Endodermal cell (in vitro differentiated cells): ENCODE results near the gene ZNF780A. TPM values are rescaled to one million over a fixed set of nuclear protein-coding genes. Genes with fewer than 3 reads are reported as not detected.

Experiments
- DNase-seq: peaks from one replicate; pipeline ENCODE4 v3.0.0-alpha.2; 2017
- H3K27ac ChIP-seq: 2 replicates; pipeline ENCODE4 v1.5.1; 2013; ENCODE audit warnings: mild to moderate bottlenecking, low read depth, low read length, moderate library complexity
- H3K27me3 ChIP-seq: 2 replicates; pipeline ENCODE4 v1.6.1; 2013; ENCODE audit warnings: mild to moderate bottlenecking, low read length, moderate library complexity; ENCODE audit not compliant: insufficient read depth, control insufficient read depth, poor library complexity, severe bottlenecking
- H3K36me3 ChIP-seq: 2 replicates; pipeline ENCODE4 v1.7.0; 2013; ENCODE audit warnings: mild to moderate bottlenecking, low read length, moderate library complexity; ENCODE audit not compliant: control insufficient read depth, insufficient read depth
- H3K4me1 ChIP-seq: one replicate; pipeline ENCODE4 v1.7.0; 2013; ENCODE audit warnings: low read length; ENCODE audit not compliant: control insufficient read depth, insufficient read depth
- H3K4me3 ChIP-seq: 2 replicates; pipeline ENCODE4 v1.5.1; 2013; ENCODE audit warnings: mild to moderate bottlenecking, low read length, moderate library complexity
- H3K9ac ChIP-seq: 2 replicates; pipeline ENCODE4 v1.6.1; 2013; ENCODE audit warnings: mild to moderate bottlenecking, low read length, moderate library complexity; ENCODE audit not compliant: poor library complexity, severe bottlenecking; ENCODE audit errors: extremely low read depth
- H3K9me3 ChIP-seq: 2 replicates; pipeline ENCODE4 v1.6.1; 2013; ENCODE audit warnings: mild to moderate bottlenecking, low read length, moderate library complexity; ENCODE audit not compliant: control insufficient read depth
- H3K27ac Mint-ChIP-seq: 2 replicates; pipeline ENCODE4 v1.8.0; 2020; ENCODE audit warnings: mixed read lengths
- H3K27me3 Mint-ChIP-seq: 2 replicates; pipeline ENCODE4 v1.8.0; 2021; ENCODE audit warnings: mild to moderate bottlenecking, mixed read lengths; ENCODE audit not compliant: insufficient read depth
- H3K36me3 Mint-ChIP-seq: 2 replicates; pipeline ENCODE4 v1.8.0; 2020; ENCODE audit warnings: low read depth, mixed read lengths
- H3K4me1 Mint-ChIP-seq: 2 replicates; pipeline ENCODE4 v1.8.0; 2020; ENCODE audit warnings: mixed read lengths
- H3K4me3 Mint-ChIP-seq: 2 replicates; pipeline ENCODE4 v1.8.0; 2020; ENCODE audit warnings: mild to moderate bottlenecking, moderate library complexity, mixed read lengths
- H3K9me3 Mint-ChIP-seq: 2 replicates; pipeline ENCODE4 v1.8.0; 2020; ENCODE audit warnings: mild to moderate bottlenecking, mixed read lengths
- WGBS, 2 experiments: methylation state at CpG; one replicate each; pipeline versions ENCODE4 v1.1.5 to v1.1.7; 2013; ENCODE audit warnings: missing lambda C conversion rate in 2 of 2, mixed read lengths in 1 of 2; ENCODE audit not compliant: insufficient coverage in 1 of 2, insufficient read length in 1 of 2; 5-methylcytosine and 5-hydroxymethylcytosine counted together
- total RNA-seq, 2 donors: library from RNA; stranded (reverse); fragmentation: NEBNext Ultra II Directional in 1 of 2; extraction: Animal tissue kit (Norgen Biotek cat#: 25700) in 1 of 2; gene quantifications; 2 replicates in 1 of 2; 3 replicates in 1 of 2; pipeline ENCODE4 v1.2.1, GENCODE V29; 2021
- TF ChIP-seq, protein P1 (sequence below): fragments of 200-600 bp; sonication (generic); conservative IDR thresholded peaks from 2 replicates; pipeline ENCODE4 v1.5.0; 2021; ENCODE audit warnings: antibody characterized with exemption, mild to moderate bottlenecking

The ZNF780A gene
- total RNA-seq, 2 donors from 2014 or later: 20.5 to 21.2 TPM

DNA sequence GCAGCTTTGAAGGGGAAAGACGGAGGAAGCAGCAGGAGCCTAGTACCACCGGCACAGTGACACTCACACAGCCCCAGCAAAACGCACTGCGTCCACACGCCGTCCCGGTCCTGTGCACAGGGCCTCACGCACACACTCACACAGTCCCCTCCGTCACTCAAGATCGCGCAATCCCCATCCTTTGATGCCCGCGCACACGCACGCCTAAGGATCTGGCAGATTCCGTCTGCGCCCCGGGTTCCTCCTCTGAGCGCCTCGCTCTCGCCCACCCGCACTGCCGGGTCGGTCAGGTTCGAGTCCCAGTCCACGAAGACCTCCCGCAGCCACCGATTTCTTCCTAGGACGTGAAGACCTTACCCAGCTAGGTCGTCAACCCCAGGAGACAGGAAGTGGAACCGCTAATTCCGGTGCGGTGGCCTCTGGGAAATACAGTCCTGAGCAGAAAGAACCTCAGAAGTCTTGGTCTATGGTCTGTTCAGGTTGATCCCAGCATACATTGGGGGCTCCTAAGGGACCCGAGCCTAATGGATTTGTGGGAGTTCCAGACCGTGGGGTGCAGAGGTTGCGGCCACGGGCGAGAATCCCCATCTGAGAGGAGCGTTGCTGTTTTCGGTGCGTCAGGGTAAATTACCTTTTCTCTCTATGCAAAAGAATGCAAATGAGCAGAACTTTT lies 34.8 kb downstream of the ZNF780A start, which contains the start of gene ZNF780B:
Gene ZNF780B (minus strand): TSS at position 400 of the 673 bp plus-strand sequence. CDS start 5,899 bp downstream, outside the sequence.
- WGBS, 2 experiments: 0 to 1% methylated on average over 6 to 41 of the region's 41 CpGs
- peak within 1 kb of the TSS; percentile 21 for H3K27ac ChIP-seq

DNA sequence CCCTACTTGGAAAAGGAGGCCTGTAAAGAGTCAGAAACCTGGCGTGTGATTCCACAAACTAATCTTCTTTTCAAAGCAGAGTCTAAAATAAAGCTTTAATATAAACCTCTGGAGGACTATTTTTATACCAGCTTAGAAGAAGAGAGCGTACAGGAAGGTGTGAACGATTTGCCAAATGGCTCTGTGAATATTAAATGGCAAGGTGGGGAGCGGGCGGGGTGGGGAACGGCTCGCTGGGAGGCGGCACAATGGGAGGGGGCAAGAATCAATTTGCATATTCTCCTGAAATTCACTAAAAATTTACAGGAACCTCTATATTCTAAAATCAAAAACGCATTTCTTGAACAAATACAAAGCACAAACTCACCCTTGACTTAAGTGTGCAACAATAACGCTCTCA lies 35.7 kb downstream of the ZNF780A start:
- Mint-ChIP-seq H3K36me3 (peaks cover 40% of the 10 kb centered on the region), H3K27ac (no peak overlapping the region), H3K4me3 (peak overlapping the region; percentile 100), H3K27me3 (no peaks in the 10 kb centered on the region), H3K4me1 (peaks cover 12% of the 10 kb centered on the region), H3K9me3 (peaks cover 35% of the 10 kb centered on the region)
- no peak overlapping the region for H3K27ac ChIP-seq
- peaks cover 7% of the 10 kb centered on the region for H3K36me3 ChIP-seq
- no peak for DNase-seq
- H3K4me3 ChIP-seq: peak overlapping the region; percentile 99
- no peaks in the 10 kb centered on the region for H3K4me1 ChIP-seq
- no peaks in the 10 kb centered on the region for H3K27me3 ChIP-seq
- TF ChIP-seq, protein P1, sequence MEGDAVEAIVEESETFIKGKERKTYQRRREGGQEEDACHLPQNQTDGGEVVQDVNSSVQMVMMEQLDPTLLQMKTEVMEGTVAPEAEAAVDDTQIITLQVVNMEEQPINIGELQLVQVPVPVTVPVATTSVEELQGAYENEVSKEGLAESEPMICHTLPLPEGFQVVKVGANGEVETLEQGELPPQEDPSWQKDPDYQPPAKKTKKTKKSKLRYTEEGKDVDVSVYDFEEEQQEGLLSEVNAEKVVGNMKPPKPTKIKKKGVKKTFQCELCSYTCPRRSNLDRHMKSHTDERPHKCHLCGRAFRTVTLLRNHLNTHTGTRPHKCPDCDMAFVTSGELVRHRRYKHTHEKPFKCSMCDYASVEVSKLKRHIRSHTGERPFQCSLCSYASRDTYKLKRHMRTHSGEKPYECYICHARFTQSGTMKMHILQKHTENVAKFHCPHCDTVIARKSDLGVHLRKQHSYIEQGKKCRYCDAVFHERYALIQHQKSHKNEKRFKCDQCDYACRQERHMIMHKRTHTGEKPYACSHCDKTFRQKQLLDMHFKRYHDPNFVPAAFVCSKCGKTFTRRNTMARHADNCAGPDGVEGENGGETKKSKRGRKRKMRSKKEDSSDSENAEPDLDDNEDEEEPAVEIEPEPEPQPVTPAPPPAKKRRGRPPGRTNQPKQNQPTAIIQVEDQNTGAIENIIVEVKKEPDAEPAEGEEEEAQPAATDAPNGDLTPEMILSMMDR: no peak
- WGBS, 2 experiments: 31 to 52% methylated on average over 3 to 10 of the region's 10 CpGs
- H3K9ac ChIP-seq: peak overlapping the region; percentile 75
- peaks cover 59% of the 10 kb centered on the region for H3K9me3 ChIP-seq

More for the DNA sequence above, 34.8 kb downstream of the ZNF780A start, which contains the start of gene ZNF780B:
- Histone ChIP-seq H3K4me1 (no peaks in the 10 kb centered on the region), H3K27me3 (no peaks in the 10 kb centered on the region), H3K36me3 (peaks cover 7% of the 10 kb centered on the region), H3K4me3 (peak within 1 kb of the TSS; percentile 99), H3K9ac (peak within 1 kb of the TSS; percentile 75), H3K9me3 (peaks cover 58% of the 10 kb centered on the region)
- TF ChIP-seq, protein P1: no peak
- peak within 1 kb of the TSS; percentile 97 for H3K27ac Mint-ChIP-seq
- H3K4me3 Mint-ChIP-seq: peak within 1 kb of the TSS; percentile 100
- peaks cover 29% of the 10 kb centered on the region for H3K9me3 Mint-ChIP-seq
- peaks cover 12% of the 10 kb centered on the region for H3K4me1 Mint-ChIP-seq
- H3K36me3 Mint-ChIP-seq: peaks cover 33% of the 10 kb centered on the region
- no peaks in the 10 kb centered on the region for H3K27me3 Mint-ChIP-seq
- DNase-seq: peak; percentile 87

DNA sequence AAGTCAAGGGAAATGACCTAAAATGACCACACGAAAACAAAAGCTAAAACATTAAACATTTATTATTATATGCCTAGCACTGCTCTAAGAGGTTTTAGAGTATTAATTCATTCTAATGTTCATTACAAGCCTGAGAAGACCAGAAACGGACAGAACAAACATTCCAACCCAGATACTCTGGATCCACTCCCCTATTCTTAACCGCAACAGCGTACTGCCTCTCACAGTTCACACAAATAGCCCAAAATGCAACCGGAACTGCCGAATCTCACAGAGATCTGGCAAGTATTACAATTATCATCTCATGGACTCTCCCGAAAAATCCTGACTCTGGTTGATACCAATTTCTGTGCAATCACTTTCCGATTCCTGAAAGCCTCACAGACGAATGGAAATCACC lies 36.1 kb downstream of the ZNF780A start:
- peaks cover 35% of the 10 kb centered on the region for H3K9me3 Mint-ChIP-seq
- 91 to 94% methylated on average over 7 to 9 of the region's 9 CpGs for whole genome bisulfite sequencing, 2 experiments
- no peaks in the 10 kb centered on the region for H3K4me1 ChIP-seq
- no peak overlapping the region for H3K9ac ChIP-seq
- TF ChIP-seq, protein P1: no peak
- peak overlapping the region; percentile 99 for H3K4me3 ChIP-seq
- H3K27ac ChIP-seq: no peak overlapping the region
- no peak overlapping the region for H3K27ac Mint-ChIP-seq
- H3K27me3 Mint-ChIP-seq: no peaks in the 10 kb centered on the region
- H3K4me1 Mint-ChIP-seq: peaks cover 12% of the 10 kb centered on the region
- no peak for DNase-seq
- no peaks in the 10 kb centered on the region for H3K27me3 ChIP-seq
- H3K36me3 ChIP-seq: peaks cover 9% of the 10 kb centered on the region
- peaks cover 57% of the 10 kb centered on the region for H3K9me3 ChIP-seq
- peaks cover 40% of the 10 kb centered on the region for H3K36me3 Mint-ChIP-seq
- peak overlapping the region; percentile 100 for H3K4me3 Mint-ChIP-seq
